Retina (tissue), 1 donor: Measurements from ENCODE around the gene SPRED2.
"Not testable (repeated sequence)": the region's sequence is repeated elsewhere in the genome, so short reads cannot be mapped to it uniquely, and the experiment has no call there.

ENCODE experiments used
- DNase-seq: peaks from one replicate; pipeline ENCODE4 v3.0.0-alpha.2; 2016

Gene SPRED2

DNA sequence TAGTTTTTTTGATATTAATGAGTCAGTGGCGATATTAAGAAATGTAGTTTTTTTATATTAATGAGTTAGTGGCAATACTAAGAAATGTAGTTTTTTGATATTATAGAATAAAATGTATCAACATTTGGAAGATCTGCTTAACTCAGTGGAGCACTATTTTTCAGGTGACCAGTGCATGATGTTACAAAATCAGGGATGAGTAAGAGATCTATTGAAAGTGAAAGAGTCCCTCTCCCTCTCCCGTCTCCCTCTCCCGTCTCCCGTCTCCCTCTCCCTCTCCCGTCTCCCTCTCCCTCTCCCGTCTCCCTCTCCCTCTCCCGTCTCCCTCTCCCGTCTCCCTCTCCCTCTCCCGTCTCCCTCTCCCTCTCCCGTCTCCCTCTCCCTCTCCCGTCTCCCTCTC lies 94.5 kb downstream of the SPRED2 start:
- not testable (repeated sequence) for DNase-seq

DNA sequence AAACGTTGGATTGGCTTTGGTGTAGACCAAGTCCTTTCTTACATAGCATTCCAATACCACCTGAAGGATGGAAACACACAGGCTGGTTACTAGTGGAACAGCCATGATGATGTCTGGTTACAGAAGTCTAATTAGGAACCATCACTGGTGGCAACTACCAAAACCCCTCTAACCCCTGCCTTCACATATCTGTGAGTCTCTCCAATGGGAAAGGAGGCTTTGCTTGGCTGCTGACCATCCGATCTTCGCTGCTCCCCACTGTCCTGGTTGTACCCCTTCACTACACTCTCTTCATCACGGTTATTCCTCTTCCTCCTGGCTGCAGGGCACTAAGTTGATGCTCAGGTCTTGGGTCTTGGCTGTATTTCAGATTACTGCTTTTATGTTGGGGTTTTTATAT lies 97.7 kb downstream of the SPRED2 start:
- DNase-seq, result no peak

DNA sequence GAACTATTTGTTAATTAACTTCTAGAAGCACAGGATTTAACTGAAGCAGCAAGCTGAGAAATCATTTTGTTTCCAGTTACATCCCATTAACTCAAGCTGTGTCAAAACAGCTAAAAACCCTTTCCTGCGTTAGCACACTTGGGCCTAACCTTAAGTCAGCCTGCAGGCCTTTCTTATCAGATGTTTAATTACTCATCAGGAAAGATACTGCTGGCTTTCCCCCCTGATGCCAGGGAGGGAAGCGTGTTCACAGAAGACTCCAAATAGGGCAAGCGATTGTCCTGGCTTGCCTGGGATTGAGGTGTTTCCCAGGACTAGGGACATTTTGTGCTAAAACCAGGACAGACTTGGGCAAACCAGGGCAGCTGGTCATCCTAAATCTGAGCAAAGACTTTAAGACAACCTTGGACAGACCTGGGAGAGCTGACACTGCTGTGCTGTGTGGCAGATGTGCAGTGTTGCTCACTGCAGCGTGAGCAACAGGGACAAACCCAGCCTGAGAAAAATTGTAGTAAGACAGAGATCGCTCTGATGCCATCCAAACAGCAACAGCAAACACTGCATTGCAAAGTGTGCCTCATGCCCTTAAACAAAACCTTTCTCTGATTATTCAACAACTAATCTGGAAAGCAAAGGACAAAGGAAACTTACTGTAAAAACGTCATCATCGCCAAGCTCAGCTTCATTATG lies 100.9 kb downstream of the SPRED2 start:
- no peak for DNase-seq

DNA sequence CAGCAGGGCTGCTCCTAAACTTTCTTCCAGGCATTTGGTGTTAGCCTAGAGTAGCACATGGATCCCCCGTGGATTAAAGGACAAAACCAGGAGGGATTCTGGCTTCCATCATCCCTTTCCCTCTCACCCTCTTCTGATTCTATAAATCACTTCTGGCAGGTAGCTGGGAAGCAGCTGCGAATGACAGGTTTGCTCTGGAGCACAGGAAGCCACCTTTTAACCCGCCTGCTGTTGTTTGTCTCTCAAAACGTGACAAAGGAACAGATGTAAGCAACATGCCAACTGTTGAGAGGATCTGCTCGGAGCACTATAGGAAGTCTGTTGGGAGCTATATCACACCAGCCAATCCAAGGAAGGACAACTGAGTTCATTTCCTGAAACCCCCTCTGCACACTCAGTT lies 102.9 kb downstream of the SPRED2 start:
- DNase-seq, result no peak

DNA sequence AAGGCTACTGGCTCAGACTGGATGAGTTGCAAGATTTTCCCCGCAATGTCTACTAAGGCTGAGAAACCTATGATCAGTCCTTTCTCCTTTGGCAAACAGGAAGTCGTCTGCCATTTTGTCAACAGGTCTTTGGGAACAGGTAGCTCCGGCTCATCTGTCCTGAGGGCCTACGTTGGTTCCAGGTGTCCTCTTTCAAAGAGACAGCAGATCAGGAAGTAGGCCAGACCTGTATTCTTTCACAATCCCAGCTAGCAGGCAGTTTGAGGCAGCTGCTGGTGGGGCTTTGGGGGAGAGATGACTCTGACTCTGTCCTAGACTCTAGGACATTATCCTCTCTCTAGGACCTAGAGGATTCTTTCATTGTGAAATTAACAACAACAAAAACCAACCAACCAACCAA lies 106.1 kb downstream of the SPRED2 start:
- no peak for DNase-seq

DNA sequence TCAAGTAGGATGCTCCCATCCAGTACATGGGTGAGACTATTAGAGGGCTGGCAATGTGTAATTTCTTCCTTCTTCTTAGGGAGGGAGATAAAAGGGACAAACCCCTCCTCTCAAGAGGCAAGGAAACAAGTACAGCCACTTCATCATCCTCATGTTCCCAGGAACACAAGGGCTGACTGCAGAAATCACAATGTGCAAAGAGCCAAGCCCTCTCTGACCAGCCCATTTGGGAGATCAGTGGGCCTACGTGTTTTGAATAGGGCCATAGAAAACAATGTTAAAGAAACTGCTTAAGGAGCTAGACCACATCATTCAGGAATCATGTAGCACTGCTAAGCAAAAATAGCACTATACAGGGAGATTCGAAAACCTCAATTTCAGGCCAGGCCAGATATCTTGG lies 107.3 kb downstream of the SPRED2 start:
- no peak for DNase-seq

DNA sequence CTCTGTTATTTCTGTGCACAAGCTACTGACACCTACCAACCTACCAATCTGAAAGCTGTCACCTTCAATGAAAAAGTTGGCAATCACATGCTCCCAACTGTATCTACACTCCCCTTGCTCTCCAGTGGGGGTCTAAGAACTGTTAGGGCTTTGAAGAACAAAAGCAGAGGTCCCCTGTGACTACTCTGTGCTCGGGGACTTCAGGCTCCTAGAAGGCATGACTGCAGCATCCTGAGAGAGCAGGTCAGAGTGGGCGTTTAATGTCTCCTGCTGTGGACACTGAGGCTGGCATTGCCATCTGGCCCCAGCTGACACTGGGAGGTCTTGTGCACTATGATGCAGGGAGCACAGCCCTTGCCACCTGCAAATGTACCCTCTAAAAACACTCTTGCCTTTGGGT lies 111.5 kb downstream of the SPRED2 start:
- no peak for DNase-seq

DNA sequence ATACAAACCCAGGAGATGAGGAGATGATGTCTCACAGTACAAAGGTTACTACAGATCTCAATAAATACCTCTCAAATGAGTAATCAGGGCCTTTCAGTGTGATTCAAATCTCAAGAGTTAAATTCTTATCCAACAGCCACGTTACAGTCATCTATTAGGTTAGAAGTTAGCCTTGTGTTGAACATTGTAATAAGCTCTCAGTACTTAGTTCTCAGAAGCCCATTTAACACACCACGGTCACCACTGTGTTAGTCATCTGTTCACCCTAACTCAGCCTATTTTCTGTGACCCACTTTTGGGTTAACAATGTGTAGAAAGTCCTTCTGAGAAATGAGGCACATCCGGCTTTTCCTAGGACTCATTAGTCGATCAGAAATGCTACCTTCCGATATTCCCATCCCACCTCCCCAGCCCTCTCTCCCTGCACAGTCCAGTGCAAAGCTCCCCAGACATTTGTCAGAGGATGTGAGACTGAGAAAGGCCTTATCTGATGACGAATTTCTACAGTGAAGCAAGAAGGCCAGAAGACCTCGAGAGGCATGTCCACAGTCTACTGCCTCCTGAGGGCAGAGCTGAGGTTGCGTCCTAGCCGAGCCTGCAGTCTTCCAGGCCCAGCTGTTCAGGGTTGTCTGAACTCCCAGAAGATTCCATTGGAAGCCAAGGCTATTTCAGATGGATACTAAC lies 112.2 kb downstream of the SPRED2 start:
- DNase-seq, result no peak

DNA sequence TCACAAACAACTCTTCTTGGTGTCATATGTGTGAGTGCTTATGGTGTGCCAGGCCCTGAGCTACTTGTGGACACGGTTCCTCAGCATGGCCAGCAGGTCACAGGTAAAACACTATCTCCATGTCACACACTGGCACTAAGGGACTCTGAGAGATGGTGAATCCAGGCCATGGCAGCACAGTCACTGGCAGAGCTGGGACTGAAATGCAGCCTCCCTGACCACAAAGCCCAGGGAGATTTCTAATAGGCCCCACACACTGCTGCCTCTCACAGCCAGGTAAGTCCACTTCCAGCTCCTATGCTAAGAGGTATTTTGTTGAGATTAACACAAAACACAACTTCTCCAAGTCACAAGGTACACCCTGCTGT lies 112.7 kb downstream of the SPRED2 start:
- DNase-seq, result no peak

DNA sequence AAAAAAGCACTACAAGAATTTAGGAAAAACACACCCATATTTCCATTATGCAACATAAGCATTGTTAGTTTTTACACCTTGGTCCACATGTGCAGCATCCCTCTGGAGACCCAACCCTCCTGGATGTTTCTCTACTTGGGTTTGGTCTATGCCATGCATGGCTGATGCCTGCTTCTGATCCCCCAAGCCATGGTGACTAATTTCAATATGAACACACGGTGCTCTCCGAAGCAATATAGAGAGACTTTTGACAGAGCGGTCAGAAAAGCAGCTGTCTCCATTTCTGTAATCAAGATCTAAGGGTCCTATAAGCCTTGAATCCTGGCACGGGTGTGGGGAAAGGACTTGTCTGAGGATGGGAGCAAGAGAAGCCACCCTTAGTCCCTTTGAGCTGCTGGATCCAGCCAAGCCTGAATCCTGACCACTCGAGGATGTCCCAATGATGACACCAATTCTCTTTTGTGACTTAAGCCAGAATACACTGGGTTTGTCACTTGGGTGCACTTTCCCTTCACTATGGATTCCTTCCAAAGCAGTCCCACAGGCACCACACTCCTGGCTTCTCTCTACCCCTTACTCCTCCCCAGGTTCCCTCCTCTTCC lies 113.2 kb downstream of the SPRED2 start:
- DNase-seq, result no peak

DNA sequence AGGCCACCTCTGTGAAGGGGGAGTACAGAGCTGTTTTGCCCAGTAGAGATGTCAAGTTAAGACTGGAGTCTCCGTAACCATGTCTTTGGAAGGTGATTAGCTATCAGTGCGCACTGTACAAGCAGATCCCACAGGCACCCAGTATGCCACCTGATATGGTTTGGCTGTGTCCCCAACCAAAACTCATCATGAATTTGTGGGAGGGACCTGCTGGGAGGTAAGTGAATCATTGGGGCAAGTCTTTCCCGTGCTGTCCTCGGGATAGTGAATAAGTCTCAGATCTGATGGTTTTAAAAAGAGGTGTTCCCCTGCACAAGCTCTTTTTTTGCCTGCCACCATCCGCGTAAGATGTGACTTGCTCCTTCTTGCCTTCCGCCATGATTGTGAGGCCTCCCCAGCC lies 114.6 kb downstream of the SPRED2 start:
- DNase-seq, result no peak

DNA sequence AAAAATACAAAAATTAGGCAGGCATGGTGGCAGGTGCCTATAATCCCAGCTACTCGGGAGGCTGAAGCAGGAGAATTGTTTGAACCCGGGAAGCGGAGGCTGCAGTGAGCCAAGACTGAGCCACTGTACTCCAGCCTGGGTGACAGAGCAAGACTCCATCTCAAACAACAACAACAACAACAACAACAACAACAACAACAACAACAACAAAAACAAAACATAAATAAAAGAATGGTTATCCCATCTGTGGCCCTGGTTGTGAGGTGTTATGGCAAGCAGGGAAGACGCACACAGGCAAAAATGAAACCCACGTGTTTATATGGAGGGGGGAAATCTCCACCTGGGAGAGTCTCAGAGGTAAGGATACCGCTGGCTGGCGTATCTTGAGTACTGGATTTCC lies 115.0 kb downstream of the SPRED2 start:
- not testable (repeated sequence) for DNase-seq

DNA sequence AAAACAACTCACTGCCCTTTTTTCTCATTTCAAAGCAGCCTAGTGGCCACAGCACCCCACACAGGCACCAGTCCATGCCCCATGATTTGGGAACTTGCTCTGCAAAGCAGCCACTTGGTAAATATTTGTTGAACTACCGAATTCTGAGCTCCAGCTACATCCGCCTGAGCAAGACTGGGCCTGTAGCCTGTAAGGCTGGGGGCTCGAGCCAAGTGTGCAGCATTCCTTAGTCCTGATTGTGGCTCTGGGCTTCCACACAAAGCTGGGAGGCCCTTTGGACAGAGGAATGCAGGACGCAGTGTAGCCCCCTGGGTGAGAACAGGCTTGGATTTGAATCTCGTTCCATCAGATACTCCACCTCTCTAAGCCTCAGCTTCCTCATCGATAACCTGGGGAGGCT lies 116.3 kb downstream of the SPRED2 start:
- DNase-seq, result no peak

DNA sequence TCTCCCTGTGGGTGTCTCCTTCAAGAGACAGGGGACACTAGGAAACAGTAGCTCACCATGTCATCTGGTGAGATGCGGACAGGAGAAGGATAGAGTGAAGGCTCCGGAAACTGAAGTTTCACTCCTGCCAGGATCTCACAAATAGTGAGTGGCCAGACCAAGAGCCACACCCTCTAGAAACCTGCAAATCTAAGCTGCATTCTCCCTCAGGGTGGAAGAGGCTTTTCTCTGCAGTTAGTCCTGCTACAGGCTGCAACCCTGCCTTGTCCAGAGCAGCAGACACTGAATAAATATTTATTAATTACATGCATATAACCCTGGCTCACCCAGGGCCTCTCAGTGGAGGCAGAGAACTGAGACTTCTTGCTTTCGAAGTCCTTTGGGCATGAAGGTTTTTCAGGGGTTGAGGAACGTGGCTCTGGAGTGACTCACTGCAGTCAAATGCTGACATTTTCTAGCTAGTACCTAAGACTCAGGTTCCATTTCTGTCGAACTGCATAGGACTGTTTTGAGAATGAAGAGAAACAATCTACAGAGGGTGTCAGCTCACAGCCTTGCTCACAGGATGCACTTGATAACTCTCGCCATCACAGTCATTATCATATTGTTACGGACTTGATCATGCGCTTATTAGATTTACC lies 117.5 kb downstream of the SPRED2 start:
- DNase-seq, result no peak

DNA sequence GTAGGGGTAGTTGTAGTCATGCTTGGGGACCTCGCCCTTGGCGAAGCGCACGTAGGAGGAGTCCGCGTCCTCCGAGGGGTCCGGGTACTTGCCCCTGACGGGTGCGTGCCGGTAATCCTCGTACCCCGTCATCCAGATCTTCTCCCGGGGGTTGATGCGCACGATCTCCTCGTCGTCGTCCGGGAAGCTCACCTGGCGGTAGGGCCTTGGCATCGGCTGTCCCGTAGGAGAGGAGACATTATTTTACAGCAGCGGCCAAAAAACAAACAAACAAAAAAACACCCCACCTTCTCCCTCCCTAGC lies 118.5 kb downstream of the SPRED2 start:
- no peak for DNase-seq

DNA sequence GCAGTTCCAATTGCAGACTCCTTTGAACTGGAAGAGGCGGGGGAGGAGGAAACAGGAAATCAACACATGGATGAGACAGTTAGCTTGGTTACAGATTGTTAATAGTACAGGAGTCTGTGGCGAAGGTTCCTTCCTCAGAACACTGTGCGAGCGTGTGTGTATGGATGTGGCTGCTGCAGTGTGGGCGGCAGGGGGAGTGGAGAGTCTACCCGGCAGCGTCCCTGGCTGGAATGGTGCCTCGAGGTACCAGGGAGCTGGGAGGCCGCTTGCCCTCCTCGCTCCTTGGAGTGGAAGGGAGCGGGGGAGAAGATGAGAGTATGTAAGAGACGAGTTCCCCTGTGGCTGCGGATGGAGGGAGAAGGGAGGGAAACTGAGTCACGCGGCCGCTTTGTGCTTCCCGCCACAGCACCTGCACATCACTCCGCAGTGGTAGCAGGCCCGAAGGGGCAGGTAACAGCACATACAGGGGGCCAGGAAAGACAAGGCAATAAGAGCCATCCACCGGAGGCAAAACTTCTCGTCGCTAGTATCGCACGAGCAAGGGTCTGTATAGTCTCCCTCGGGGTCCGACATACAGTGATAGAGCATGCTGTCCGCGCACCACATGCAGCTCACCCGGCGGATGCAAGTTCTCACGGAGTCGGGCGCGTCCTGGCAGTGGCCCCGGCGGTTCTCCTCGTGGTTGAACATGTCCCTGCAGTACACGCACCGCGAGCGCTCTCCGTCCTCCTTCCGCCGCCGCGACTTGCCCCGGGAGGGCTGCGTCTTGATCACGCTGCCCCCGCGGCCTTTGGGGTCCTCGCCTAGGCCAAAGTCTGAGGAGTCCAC lies 119.1 kb downstream of the SPRED2 start:
- no peak for DNase-seq

DNA sequence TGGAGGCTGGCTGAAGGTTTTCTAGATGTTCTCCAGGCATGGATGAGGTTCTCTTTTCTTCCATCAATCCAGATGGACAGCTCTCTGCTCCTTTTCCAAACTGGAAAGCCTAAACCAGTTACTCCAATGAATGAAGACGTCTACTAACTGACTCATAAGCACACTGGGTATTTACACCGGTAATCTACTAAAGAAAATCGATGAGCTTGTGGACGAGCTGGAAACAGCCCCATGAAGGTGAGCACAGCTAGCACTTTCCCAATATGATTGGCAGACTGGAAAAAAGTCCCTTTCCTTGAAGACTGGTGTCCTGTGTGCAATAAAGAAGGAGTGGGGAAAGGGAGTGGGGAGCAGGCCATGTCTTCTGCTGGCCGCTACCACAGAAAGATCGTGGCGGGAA lies 120.8 kb downstream of the SPRED2 start:
- no peak for DNase-seq

DNA sequence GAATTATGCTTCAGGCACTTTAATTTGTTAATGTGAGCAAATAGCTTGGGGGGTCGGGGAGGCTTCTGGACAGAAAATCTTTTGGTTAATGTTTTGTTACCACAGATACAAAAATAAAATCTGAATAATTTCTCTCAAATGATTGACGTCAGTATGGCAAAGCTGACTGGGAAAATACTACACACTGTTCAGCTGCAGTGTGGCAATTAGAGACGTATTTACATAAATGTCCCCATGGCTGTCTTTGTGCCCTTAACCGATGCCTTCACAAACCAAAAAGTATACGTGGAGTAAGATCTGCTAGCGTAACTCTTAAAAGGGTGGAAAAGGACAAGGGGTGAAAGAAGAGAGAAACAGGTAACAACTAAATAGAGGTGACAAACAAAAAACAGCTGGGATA lies 121.3 kb downstream of the SPRED2 start:
- DNase-seq, result no peak

DNA sequence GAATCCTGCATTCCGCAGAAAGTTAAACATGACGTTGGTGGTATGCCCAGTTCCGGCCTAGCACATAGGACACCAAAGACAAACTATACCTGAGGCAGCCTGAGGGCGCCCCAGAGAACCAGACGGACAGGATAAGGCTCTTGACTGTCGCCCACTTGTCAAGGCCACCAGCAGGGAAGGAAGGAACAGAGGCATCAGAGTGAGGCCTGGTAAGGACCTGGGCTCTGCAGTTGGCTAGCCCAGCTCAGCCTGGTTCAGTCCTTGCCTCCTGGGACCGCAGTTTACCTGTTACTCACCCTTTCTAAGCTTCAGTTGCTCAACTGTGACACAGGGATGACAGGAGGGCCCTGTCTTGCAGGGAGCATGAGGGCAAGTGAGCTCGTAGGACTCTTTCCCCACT lies 122.7 kb downstream of the SPRED2 start:
- no peak for DNase-seq

DNA sequence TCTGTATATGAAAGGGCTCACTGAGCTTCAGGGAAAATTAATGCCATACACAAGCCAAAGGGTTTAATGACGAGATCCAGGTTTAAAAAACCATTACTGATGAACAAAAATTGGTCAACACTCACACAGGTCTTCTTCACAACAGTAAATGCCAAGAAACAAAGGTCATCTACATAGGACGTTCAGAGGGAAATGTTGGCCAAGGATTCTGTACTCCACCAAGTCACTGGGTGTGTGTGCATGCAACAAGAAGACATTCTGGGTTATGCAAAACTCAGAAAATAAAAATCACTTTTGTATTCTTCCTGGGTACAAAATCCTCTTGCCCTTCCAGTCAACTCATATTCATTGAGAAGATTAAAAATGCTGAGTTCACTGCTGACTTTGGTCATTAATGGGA lies 126.5 kb downstream of the SPRED2 start:
- no peak for DNase-seq

DNA sequence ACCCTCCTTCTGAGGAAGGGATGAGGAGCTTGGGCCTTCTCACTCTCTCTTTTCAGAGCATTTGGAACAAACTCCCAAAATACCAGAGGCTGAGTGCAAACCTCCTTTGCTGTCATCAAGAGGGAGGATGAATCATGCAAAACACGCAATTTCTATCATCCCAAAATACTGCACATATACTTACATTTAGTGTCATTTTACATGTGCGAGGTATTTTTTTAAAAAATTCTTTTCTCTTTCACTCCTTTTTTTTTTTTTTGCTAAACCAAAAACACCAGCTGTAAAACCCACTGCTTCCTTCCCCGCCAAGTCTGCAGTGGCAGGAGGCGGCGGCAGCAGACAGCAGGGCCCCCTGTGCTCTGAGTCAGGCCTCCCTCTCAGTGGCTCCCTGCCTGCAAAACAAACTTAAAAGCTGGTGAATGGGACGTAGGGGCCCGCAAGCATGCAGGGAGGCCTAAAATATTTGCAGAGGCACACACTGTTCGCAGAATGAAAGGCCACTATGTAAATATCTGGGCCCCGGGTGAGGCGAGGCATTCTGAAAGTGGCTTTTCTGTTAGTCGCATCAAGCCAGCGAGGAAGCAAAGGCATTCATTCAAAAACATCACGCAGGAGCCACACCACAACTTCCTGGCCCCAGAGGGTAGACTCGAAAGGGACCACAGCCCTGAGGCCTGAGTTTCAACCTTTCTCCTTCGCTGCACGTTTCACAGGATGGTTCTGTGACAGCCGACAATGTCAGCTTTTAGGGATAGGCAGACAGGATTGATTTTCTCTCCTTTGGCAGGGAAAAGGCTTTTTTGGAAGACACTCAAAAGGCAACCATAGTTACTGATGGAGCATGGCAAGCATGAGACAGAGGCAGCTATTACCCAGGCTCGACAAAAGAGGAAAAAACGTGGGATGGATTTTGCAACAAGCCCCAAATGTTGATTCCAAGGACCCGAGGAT lies 131.4 kb downstream of the SPRED2 start:
- DNase-seq, result peak; percentile 57

DNA sequence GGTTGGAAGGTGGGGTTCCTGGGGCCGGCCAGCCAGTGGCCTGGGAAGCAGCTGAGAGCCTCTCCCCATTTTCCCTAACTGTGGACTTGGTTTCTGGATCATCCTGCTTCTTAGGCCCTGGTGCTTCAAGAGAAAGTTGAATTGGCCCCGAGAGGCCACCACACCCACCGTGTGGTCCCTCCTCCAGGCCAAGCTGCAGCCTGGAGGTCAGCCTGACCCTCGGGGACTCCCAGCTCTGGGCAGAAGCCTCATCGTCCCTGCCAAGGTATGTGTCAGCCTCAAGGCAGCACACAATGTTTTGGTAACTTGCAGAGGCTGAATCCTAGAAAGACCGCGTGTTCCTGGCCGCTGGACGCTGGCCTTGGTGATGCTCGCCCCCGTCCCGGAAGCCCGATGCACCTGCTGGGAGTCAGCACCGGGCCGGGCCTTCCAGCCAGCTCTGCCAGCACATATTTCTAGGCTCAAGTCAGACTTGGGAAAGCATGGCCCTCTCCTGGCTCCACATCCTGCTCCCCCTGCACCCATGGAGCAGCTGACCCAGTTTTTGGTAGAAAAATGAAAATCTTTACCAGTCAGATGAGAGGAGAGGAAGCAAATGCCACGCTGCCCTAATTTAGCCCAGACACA lies 132.2 kb downstream of the SPRED2 start:
- peak; percentile 43 for DNase-seq
